Measurements from ENCODE around the gene TBX4. TPM values are rescaled to one million over a fixed set of nuclear protein-coding genes. Genes with fewer than 3 reads are reported as not detected.
A peak's percentile ranks its signal among the peaks of the same experiment; 100 is the strongest.

TBX4 gene
- total and polyA plus RNA-seq, 2 of the 13 experiments (the other 11 are each of a cell fraction or from before 2014, with no cell fraction given): 0.11 to 1.1 TPM

DNA sequence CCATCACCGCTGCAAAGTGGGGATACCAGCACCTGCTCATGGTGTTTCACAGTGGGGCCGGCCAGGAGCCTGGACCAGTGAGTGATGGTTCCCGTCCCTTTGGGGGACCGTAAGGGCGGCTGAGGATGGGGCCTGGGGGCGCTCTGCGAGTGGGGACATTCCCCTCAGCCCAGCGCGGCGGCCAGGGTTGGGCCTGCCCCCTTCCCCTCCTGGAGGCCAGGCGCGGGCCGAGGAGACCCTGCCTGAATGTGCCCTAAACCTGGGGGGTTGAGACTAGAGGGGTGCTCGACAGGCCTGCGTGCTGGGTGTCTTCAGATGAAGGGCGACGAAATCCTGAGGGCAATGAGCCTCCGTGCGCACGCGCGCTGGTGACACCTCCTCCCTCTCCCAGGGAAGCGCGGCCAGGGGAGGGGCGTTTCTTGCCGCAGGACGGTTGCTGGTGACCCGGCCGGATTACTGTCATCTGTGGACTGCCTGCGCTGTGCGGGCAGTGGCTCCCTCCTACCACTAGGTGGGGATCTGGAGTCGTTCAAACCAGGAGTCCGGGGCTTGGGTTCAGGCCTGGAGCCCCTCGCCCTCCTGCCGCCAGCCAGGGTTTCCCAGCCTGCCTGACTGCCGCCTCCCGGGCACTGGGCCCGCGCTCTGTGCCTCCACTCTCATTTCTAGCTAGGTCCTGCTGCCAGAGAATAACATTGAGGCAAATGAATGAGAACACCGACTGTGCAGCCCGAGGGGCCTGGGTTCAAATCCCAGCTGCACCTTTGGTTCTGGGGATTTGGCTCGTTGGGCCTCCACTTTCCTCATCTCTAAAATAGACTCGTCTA lies 35.5 kb upstream of the TBX4 start (continued):
- TF ChIP-seq, protein P1, sequence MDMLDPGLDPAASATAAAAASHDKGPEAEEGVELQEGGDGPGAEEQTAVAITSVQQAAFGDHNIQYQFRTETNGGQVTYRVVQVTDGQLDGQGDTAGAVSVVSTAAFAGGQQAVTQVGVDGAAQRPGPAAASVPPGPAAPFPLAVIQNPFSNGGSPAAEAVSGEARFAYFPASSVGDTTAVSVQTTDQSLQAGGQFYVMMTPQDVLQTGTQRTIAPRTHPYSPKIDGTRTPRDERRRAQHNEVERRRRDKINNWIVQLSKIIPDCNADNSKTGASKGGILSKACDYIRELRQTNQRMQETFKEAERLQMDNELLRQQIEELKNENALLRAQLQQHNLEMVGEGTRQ (IDR thresholded peaks at IDR 0.05; ENCODE audit: low read depth, low read length): no peak
- TF ChIP-seq, protein P1 (CRISPR knock-in tag; IDR thresholded peaks at IDR 0.05; ENCODE audit: borderline replicate concordance): no peak
- TF ChIP-seq ZNF343 (CRISPR knock-in tag; IDR thresholded peaks at IDR 0.05) (no peak), ESRRA (CRISPR knock-in tag; IDR thresholded peaks at IDR 0.05; ENCODE audit: low read depth) (peak; percentile 50), ZNF619 (CRISPR knock-in tag; IDR thresholded peaks at IDR 0.05) (peak; percentile 96), TGIF2 (CRISPR knock-in tag; IDR thresholded peaks at IDR 0.05) (peak; percentile 28; the same call in 1 of the 2 replicates), ZMAT3 (CRISPR knock-in tag; conservative IDR thresholded peaks at IDR 0.05) (no peak), CREM (IDR thresholded peaks at IDR 0.05) (0 out of 2 replicates have a peak, but pooled peaks have one; percentile 24), CREM (CRISPR knock-in tag; IDR thresholded peaks at IDR 0.05) (no peak), GATAD2A (CRISPR knock-in tag; IDR thresholded peaks at IDR 0.05) (peak; percentile 78), KLF16 (CRISPR knock-in tag; IDR thresholded peaks at IDR 0.05) (peak in 1 of 2 experiments; percentile 74; a peak in 1 of 4 replicates), ZNF598 (CRISPR knock-in tag; IDR thresholded peaks at IDR 0.05; ENCODE audit: borderline replicate concordance) (peak; percentile 25; the same call in 1 of the 2 replicates), CBFB (CRISPR knock-in tag; IDR thresholded peaks at IDR 0.05) (peak; percentile 57; the same call in 1 of the 2 replicates)
- TF ChIP-seq, protein P2, sequence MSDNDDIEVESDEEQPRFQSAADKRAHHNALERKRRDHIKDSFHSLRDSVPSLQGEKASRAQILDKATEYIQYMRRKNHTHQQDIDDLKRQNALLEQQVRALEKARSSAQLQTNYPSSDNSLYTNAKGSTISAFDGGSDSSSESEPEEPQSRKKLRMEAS (IDR thresholded peaks at IDR 0.05): peak; percentile 68; the same call in 1 of the 2 replicates
- TF ChIP-seq, protein P3, sequence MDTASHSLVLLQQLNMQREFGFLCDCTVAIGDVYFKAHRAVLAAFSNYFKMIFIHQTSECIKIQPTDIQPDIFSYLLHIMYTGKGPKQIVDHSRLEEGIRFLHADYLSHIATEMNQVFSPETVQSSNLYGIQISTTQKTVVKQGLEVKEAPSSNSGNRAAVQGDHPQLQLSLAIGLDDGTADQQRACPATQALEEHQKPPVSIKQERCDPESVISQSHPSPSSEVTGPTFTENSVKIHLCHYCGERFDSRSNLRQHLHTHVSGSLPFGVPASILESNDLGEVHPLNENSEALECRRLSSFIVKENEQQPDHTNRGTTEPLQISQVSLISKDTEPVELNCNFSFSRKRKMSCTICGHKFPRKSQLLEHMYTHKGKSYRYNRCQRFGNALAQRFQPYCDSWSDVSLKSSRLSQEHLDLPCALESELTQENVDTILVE (CRISPR knock-in tag; IDR thresholded peaks at IDR 0.05): no peak
- TF ChIP-seq, protein P4, sequence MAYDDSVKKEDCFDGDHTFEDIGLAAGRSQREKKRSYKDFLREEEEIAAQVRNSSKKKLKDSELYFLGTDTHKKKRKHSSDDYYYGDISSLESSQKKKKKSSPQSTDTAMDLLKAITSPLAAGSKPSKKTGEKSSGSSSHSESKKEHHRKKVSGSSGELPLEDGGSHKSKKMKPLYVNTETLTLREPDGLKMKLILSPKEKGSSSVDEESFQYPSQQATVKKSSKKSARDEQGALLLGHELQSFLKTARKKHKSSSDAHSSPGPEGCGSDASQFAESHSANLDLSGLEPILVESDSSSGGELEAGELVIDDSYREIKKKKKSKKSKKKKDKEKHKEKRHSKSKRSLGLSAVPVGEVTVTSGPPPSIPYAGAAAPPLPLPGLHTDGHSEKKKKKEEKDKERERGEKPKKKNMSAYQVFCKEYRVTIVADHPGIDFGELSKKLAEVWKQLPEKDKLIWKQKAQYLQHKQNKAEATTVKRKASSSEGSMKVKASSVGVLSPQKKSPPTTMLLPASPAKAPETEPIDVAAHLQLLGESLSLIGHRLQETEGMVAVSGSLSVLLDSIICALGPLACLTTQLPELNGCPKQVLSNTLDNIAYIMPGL (CRISPR knock-in tag; IDR thresholded peaks at IDR 0.05; ENCODE audit: borderline replicate concordance in 1 of 2, low read depth in 1 of 2): peak; percentile 84 to 86; a peak in 3 of 4 replicates
- TF ChIP-seq, protein P5, sequence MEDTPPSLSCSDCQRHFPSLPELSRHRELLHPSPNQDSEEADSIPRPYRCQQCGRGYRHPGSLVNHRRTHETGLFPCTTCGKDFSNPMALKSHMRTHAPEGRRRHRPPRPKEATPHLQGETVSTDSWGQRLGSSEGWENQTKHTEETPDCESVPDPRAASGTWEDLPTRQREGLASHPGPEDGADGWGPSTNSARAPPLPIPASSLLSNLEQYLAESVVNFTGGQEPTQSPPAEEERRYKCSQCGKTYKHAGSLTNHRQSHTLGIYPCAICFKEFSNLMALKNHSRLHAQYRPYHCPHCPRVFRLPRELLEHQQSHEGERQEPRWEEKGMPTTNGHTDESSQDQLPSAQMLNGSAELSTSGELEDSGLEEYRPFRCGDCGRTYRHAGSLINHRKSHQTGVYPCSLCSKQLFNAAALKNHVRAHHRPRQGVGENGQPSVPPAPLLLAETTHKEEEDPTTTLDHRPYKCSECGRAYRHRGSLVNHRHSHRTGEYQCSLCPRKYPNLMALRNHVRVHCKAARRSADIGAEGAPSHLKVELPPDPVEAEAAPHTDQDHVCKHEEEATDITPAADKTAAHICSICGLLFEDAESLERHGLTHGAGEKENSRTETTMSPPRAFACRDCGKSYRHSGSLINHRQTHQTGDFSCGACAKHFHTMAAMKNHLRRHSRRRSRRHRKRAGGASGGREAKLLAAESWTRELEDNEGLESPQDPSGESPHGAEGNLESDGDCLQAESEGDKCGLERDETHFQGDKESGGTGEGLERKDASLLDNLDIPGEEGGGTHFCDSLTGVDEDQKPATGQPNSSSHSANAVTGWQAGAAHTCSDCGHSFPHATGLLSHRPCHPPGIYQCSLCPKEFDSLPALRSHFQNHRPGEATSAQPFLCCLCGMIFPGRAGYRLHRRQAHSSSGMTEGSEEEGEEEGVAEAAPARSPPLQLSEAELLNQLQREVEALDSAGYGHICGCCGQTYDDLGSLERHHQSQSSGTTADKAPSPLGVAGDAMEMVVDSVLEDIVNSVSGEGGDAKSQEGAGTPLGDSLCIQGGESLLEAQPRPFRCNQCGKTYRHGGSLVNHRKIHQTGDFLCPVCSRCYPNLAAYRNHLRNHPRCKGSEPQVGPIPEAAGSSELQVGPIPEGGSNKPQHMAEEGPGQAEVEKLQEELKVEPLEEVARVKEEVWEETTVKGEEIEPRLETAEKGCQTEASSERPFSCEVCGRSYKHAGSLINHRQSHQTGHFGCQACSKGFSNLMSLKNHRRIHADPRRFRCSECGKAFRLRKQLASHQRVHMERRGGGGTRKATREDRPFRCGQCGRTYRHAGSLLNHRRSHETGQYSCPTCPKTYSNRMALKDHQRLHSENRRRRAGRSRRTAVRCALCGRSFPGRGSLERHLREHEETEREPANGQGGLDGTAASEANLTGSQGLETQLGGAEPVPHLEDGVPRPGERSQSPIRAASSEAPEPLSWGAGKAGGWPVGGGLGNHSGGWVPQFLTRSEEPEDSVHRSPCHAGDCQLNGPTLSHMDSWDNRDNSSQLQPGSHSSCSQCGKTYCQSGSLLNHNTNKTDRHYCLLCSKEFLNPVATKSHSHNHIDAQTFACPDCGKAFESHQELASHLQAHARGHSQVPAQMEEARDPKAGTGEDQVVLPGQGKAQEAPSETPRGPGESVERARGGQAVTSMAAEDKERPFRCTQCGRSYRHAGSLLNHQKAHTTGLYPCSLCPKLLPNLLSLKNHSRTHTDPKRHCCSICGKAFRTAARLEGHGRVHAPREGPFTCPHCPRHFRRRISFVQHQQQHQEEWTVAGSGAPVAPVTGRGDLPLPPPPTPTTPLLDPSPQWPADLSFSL (CRISPR knock-in tag; IDR thresholded peaks at IDR 0.05): no peak

All from HepG2 (cell line).